Liver (tissue), 9 donors: Measurements from ENCODE around the gene CDK19. TPM values are rescaled to one million over a fixed set of nuclear protein-coding genes. Genes with fewer than 3 reads are reported as not detected.

Experiments
- DNase-seq: peaks from one replicate; pipeline ENCODE4 v3.0.0-alpha.2; 2017; ENCODE audit warnings: low spot score
- H3K27ac ChIP-seq, 2 donors: one replicate each; pipeline ENCODE4 v1.7.0; 2013; ENCODE audit warnings: inconsistent platforms in 2 of 2, low read length in 2 of 2, control low read depth in 1 of 2, low read depth in 1 of 2, mild to moderate bottlenecking in 1 of 2
- H3K27me3 ChIP-seq, 4 donors: one replicate each; pipeline versions ENCODE4 v1.6.1 to v1.7.0; 2013; ENCODE audit warnings: low read length in 3 of 4, inconsistent platforms in 1 of 4, mild to moderate bottlenecking in 1 of 4, moderate library complexity in 1 of 4; ENCODE audit not compliant: control insufficient read depth in 4 of 4, insufficient read depth in 4 of 4
- H3K36me3 ChIP-seq, 4 donors: one replicate each; pipeline versions ENCODE4 v1.6.1 to v1.7.0; 2013; ENCODE audit warnings: low read length in 3 of 4, mild to moderate bottlenecking in 3 of 4, low read depth in 1 of 4, moderate library complexity in 1 of 4; ENCODE audit not compliant: control insufficient read depth in 4 of 4, insufficient read depth in 3 of 4
- H3K4me1 ChIP-seq, 4 donors: one replicate each; pipeline versions ENCODE4 v1.6.1 to v1.7.0; 2013; ENCODE audit warnings: low read length in 3 of 4, mild to moderate bottlenecking in 3 of 4, moderate library complexity in 1 of 4; ENCODE audit not compliant: control insufficient read depth in 4 of 4, insufficient read depth in 4 of 4
- H3K4me3 ChIP-seq, 3 donors: one replicate each; pipeline versions ENCODE4 v1.6.1 to v1.7.0; 2013; ENCODE audit warnings: low read length in 3 of 3, control low read depth in 1 of 3, low read depth in 1 of 3, mild to moderate bottlenecking in 1 of 3
- H3K9ac ChIP-seq, 2 donors: one replicate each; pipeline ENCODE4 v1.7.0; 2013; ENCODE audit warnings: low read length in 2 of 2, mild to moderate bottlenecking in 2 of 2, moderate library complexity in 2 of 2, control low read depth in 1 of 2, low read depth in 1 of 2
- H3K9me3 ChIP-seq, 4 donors: one replicate each; pipeline versions ENCODE4 v1.6.1 to v1.7.0; 2013; ENCODE audit warnings: low read length in 3 of 4; ENCODE audit not compliant: control insufficient read depth in 4 of 4
- ATF3 ChIP-seq: IDR thresholded peaks from 2 replicates; pipeline ENCODE4 v1.6.1; 2016; ENCODE audit warnings: antibody characterized with exemption
- CTCF ChIP-seq: fragments of 150-350 bp; IDR thresholded peaks from 2 replicates; pipeline ENCODE4 v1.5.1; 2017; ENCODE audit warnings: improper control_type of control experiment, low read depth, low read length; ENCODE audit not compliant: missing input control
- EGR1 ChIP-seq, 2 donors: IDR thresholded peaks; 2 replicates each; pipeline ENCODE4 v1.6.1; 2016 to 2018; ENCODE audit warnings: antibody characterized with exemption in 2 of 2, low read depth in 2 of 2
- FOXA1 ChIP-seq: IDR thresholded peaks from 2 replicates; pipeline ENCODE4 v1.6.1; 2016; ENCODE audit warnings: antibody characterized with exemption
- FOXA2 ChIP-seq: IDR thresholded peaks from 2 replicates; pipeline ENCODE4 v1.6.1; 2016; ENCODE audit warnings: antibody characterized with exemption
- GABPA ChIP-seq, 2 donors: IDR thresholded peaks in 1 of 2; conservative IDR thresholded peaks in 1 of 2; 2 replicates each; pipeline ENCODE4 v1.6.1; 2016; ENCODE audit warnings: antibody characterized with exemption in 2 of 2, mild to moderate bottlenecking in 1 of 2, moderate library complexity in 1 of 2
- HNF4A ChIP-seq, 2 donors: conservative IDR thresholded peaks; 2 replicates each; pipeline ENCODE4 v1.6.1; 2016; ENCODE audit warnings: antibody characterized with exemption in 2 of 2, mild to moderate bottlenecking in 2 of 2
- HNF4G ChIP-seq: IDR thresholded peaks from 2 replicates; pipeline ENCODE4 v1.6.1; 2016; ENCODE audit warnings: antibody characterized with exemption
- JUND ChIP-seq, 2 donors: IDR thresholded peaks; 2 replicates each; pipeline ENCODE4 v1.6.1; 2016; ENCODE audit warnings: antibody characterized with exemption in 2 of 2
- MAX ChIP-seq: IDR thresholded peaks from 2 replicates; pipeline ENCODE4 v1.6.1; 2016; ENCODE audit warnings: antibody characterized with exemption
- NR2F2 ChIP-seq: IDR thresholded peaks from 2 replicates; pipeline ENCODE4 v1.6.1; 2016; ENCODE audit warnings: antibody characterized with exemption
- REST ChIP-seq: IDR thresholded peaks from 2 replicates; pipeline ENCODE4 v1.6.1; 2016; ENCODE audit warnings: antibody characterized with exemption, mild to moderate bottlenecking
- RXRA ChIP-seq, 2 donors: IDR thresholded peaks; 2 replicates each; pipeline ENCODE4 v1.6.1; 2017 to 2018; ENCODE audit warnings: antibody characterized with exemption in 2 of 2, mild to moderate bottlenecking in 1 of 2
- TAF1 ChIP-seq: conservative IDR thresholded peaks from 2 replicates; pipeline ENCODE4 v1.6.1; 2016; ENCODE audit warnings: antibody characterized with exemption, mild to moderate bottlenecking
- YY1 ChIP-seq: IDR thresholded peaks from 2 replicates; pipeline ENCODE4 v1.6.1; 2016; ENCODE audit warnings: antibody characterized with exemption, mild to moderate bottlenecking
- ZBTB33 ChIP-seq: IDR thresholded peaks from 2 replicates; pipeline ENCODE4 v1.6.1; 2016; ENCODE audit warnings: antibody characterized with exemption
- WGBS: extraction: QIAGEN DNeasy Blood & Tissue Kit; methylation state at CpG from one replicate; pipeline ENCODE4 v1.1.7; 2013; 5-methylcytosine and 5-hydroxymethylcytosine counted together
- polyA plus RNA-seq, 2 donors: library from polyadenylated mRNA; stranded (reverse) in 1 of 2; unstranded in 1 of 2; fragments of 200-250 nt in 1 of 2; fragments of >200 nt in 1 of 2; fragmentation: Nextera tagmentation in 1 of 2; extraction: Ambion mirVana in 1 of 2; gene quantifications; one replicate each; pipeline versions ENCODE4 v1.2.1 to v1.2.3, GENCODE V29; 2013 to 2015
- total RNA-seq, 2 donors: library from RNA; depleted of rRNA; stranded (reverse); fragments of >200 nt; gene quantifications; one replicate each; pipeline ENCODE4 v1.2.3, GENCODE V29; 2014
- donor health status: healthy.
- donor health status: healthy.
- donor health status: healthy.
- donor health status: healthy.
- donor health status: healthy.

CDK19 gene
- total and polyA plus RNA-seq, 4 donors: 1.8 to 7.6 (median 3.9) TPM

GRCh38 chr6:110778333-110778732 is 36.9 kb downstream of the CDK19 start:
- H3K27ac ChIP-seq: no peak overlapping the region
- H3K27me3 ChIP-seq: no peaks in the 10 kb centered on the region
- H3K4me3 ChIP-seq: no peak overlapping the region
- 85% methylated on average over 1 of the region's 1 CpG for WGBS
- no peak for DNase-seq
- TF ChIP-seq FOXA2 (no peak), RXRA (IDR thresholded peaks at IDR 0.05) (no peak), EGR1 (IDR thresholded peaks at IDR 0.05; ENCODE audit: low read depth in 2 of 2) (no peak), TAF1 (no peak), GABPA (IDR thresholded peaks at IDR 0.05 in 1 of 2, conservative IDR thresholded peaks at IDR 0.05 in 1 of 2) (no peak), HNF4G (no peak), FOXA1 (no peak), ZBTB33 (no peak), YY1 (no peak), CTCF (no peak), NR2F2 (no peak), MAX (no peak), JUND (IDR thresholded peaks at IDR 0.05) (no peak), ATF3 (no peak), HNF4A (conservative IDR thresholded peaks at IDR 0.05) (no peak), REST (no peak)
- H3K9ac ChIP-seq: no peak overlapping the region
- no peaks in the 10 kb centered on the region for H3K36me3 ChIP-seq
- peaks cover 2 to 15% (median 9%) of the 10 kb centered on the region in 4 donors for H3K4me1 ChIP-seq
- H3K9me3 ChIP-seq: no peaks in the 10 kb centered on the region

GRCh38 chr6:110777636-110778035 is 37.6 kb downstream of the CDK19 start:
- Histone ChIP-seq H3K36me3 (no peaks in the 10 kb centered on the region), H3K27ac (no peak overlapping the region), H3K27me3 (no peaks in the 10 kb centered on the region), H3K4me1 (peaks cover 2 to 14% (median 9%) of the 10 kb centered on the region in 4 donors), H3K9me3 (no peaks in the 10 kb centered on the region), H3K9ac (no peak overlapping the region), H3K4me3 (no peak overlapping the region)
- no peak for DNase-seq
- WGBS: 95% methylated on average over 2 of the region's 2 CpGs
- TF ChIP-seq GABPA (IDR thresholded peaks at IDR 0.05 in 1 of 2, conservative IDR thresholded peaks at IDR 0.05 in 1 of 2) (no peak), FOXA2 (no peak), NR2F2 (no peak), HNF4G (no peak)
